IPS-18a (cell line): Measurements from ENCODE around the gene KANK2.
"Not testable (repeated sequence)": the region's sequence is repeated elsewhere in the genome, so short reads cannot be mapped to it uniquely, and the experiment has no call there.

Source experiments
- H3K27ac ChIP-seq: one replicate; pipeline ENCODE4 v1.5.1; 2013; ENCODE audit warnings: low read length
- H3K27me3 ChIP-seq: one replicate; pipeline ENCODE4 v1.6.1; 2013; ENCODE audit warnings: mild to moderate bottlenecking, low read length; ENCODE audit not compliant: control insufficient read depth, insufficient read depth
- H3K36me3 ChIP-seq: one replicate; pipeline ENCODE4 v1.6.1; 2013; ENCODE audit warnings: low read depth, low read length; ENCODE audit not compliant: control insufficient read depth
- H3K4me1 ChIP-seq: one replicate; pipeline ENCODE4 v1.6.1; 2013; ENCODE audit warnings: low read depth, low read length; ENCODE audit not compliant: control insufficient read depth
- H3K4me3 ChIP-seq: one replicate; pipeline ENCODE4 v1.5.1; 2013; ENCODE audit warnings: low read length
- H3K9ac ChIP-seq: one replicate; pipeline ENCODE4 v1.6.1; 2013; ENCODE audit warnings: mild to moderate bottlenecking, low read length, moderate library complexity
- H3K9me3 ChIP-seq: one replicate; pipeline ENCODE4 v1.6.1; 2013; ENCODE audit warnings: low read depth, low read length; ENCODE audit not compliant: control insufficient read depth

The KANK2 gene

DNA sequence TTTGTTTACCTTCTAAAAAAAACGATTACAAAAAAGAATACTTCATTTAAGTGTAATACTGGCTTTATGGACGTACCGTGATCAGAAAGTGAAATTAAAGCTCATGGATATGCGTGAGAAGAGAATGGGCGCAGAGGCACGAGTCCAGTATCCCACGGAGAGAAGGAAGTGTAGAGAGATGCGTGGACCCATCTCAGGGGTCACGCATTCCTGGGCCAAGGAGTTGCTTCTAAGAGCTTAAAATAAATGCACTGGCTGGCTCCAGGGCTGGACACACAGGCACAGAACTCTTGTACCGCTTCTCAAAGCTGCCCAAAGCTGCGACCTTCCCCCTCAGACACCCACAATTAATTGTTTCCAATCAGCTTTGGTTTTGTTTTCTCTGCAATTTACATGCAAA, 33.0 kb downstream of the KANK2 start:
- Histone ChIP-seq H3K4me3 (no peak overlapping the region), H3K27me3 (no peaks in the 10 kb centered on the region), H3K27ac (no peak overlapping the region), H3K9me3 (no peaks in the 10 kb centered on the region), H3K36me3 (peaks cover 4% of the 10 kb centered on the region), H3K4me1 (no peaks in the 10 kb centered on the region), H3K9ac (no peak overlapping the region)

DNA sequence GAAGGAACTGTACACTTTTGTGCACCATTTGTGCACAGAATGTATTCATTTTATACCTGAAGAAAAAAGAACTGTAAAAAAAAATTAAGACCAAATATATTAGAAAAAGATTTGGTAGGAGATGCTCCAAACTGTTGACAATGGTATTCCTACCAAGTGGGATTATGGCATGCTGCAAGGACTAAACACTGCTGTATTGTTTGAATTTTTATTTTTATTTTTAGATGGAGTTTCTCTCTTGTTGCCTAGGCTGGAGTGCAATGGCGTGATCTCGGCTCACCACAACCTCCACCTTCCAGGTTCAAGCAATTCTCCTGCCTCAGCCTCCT, 36.9 kb downstream of the KANK2 start:
- not testable (repeated sequence) for H3K9ac ChIP-seq, H3K9me3 ChIP-seq, H3K4me1 ChIP-seq, H3K27me3 ChIP-seq, H3K36me3 ChIP-seq, H3K4me3 ChIP-seq, H3K27ac ChIP-seq

DNA sequence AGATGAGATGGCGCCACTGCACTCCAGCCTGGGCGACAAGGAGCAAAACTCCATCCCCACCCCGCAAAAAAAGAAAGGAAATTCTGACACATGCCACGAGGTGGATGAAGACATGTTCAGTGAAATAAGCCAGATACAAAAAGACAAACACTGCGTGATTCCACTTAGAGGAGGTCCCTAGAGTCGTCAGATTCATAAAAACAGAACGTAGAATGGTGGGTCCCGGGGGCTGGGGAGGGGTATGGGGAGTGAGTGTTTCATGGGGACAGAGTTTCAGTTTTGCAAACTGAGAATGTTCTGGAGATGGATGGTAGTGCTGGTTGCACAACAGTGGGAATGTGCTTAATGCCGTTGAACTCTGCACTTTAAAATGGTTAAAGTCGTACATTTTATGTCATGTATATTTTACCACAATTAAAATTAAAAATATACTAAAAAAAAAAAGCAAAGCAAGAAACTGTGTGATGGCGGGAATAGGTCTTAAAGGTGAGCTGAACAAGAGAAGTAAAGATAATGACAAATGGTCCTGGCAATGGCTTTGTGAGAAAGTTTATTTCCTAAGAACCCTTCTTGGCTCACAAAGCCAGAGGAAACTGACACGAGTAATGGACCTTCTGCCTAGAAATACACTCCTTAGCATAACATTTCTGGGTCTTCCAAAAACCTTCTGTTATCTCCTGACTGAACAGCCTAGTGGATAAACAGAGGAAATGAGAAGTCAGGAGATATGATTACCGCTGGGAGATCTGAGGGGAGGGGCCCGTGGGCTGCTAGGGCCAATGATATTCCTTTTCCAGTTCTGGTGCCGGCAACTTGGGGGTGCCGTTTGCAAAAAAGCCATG, 37.5 kb downstream of the KANK2 start:
- Histone ChIP-seq H3K4me3 (no peak overlapping the region), H3K4me1 (no peaks in the 10 kb centered on the region), H3K27me3 (no peaks in the 10 kb centered on the region), H3K27ac (no peak overlapping the region), H3K36me3 (no peaks in the 10 kb centered on the region), H3K9ac (no peak overlapping the region), H3K9me3 (no peaks in the 10 kb centered on the region)

DNA sequence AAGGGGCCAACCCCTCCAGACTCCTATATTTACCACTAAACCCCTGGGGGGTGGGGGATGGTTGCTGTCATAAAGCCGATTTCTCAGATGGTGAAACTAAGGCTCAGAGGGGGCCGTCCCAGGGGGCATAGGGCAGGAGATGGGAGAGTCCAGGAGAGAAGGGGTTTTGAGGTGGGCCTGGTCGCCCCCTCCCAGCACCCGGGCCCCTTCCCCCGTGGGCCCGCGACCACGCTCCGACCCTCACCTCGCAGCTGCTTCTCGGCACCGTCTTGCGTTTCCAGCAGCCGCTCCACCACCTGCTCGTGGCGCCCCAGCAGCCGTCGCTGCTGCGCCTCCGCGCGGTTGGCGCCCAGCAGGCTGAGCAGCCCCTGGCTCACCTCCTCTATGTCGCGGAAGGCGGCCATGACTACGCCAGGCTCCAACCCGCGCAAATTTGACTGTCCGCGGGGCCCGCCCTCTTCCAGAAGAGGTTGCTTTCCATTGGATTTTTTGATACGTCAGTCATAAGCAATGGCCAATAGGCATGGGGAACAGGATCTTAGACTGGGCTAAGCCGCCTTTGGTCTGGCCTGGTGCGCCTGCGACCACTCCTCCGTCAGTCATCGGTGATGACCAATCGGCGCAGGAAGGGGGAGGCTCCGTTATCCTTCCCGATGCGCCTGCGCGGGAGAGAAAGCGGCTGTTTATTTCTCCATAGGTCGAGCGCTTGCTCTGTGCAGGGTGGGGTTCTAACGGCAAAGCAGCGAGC, 41.8 kb downstream of the KANK2 start, which contains the start of gene SPC24:
Gene SPC24 (minus strand): TSS at position 410 of the 748 bp plus-strand sequence. CDS start 6 bp downstream, at position 404.
- no peak within 1 kb of the TSS for H3K27ac ChIP-seq
- peaks cover 4% of the 10 kb centered on the region for H3K4me1 ChIP-seq
- H3K9ac ChIP-seq: peak within 1 kb of the TSS; percentile 87
- H3K27me3 ChIP-seq: no peaks in the 10 kb centered on the region
- H3K4me3 ChIP-seq: peak within 1 kb of the TSS; percentile 73
- H3K36me3 ChIP-seq: no peaks in the 10 kb centered on the region
- no peaks in the 10 kb centered on the region for H3K9me3 ChIP-seq

DNA sequence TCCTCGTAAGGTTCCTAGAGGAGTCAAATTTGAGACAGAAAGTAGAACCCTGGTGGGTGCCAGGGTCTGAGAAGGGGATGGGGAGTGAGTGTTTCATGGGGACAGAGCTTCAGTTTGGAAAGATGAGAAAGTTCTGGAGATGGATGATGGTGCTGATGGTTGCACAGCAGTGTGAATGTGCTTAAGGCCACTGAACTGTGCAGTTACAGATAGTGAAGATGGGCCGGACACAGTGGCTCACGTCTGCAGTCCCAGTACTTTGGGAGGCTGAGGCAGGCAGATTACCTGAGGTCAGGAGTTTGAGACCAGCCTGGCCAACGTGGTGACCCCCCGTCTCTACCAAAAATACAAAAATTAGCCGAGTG, 42.7 kb downstream of the KANK2 start:
- no peaks in the 10 kb centered on the region for H3K9me3 ChIP-seq
- H3K4me1 ChIP-seq: peaks cover 4% of the 10 kb centered on the region
- H3K4me3 ChIP-seq: peak overlapping the region; percentile 73
- H3K27ac ChIP-seq: no peak overlapping the region
- H3K27me3 ChIP-seq: no peaks in the 10 kb centered on the region
- peak overlapping the region; percentile 87 for H3K9ac ChIP-seq
- H3K36me3 ChIP-seq: no peaks in the 10 kb centered on the region

DNA sequence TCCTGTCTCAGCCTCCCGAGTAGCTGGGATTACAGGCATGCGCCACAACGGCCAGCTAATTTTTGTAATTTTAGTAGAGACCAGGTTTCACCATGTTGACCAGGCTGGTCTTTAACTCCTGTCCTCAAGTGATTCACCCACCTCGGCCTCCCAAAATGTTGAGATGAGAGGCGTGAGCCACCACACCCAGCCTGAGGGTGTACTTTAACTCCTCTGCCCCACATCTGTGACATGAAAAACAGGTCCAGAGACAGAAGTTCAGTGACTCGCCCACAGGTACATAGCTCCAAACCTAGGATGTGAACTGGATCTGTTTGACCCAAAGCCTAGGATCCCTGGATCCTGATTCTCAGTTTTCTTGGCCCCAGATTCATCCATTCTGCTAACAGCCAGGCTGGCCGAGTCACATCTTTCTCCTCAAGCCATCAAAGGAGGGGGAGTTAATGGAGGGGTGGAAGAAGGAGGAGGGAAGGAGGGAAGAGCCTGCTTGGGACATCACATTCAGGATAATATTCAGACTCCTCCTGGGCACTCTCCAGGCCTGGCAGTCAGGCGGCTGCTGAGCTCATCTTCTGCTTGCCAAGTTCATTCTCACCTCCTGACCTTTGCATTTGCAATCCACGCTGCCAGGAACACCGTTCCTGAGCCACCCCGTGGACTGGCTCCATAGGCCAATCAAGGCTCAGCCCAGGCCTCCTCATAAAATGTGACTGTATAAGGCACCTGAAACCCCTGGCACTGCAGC, 44.9 kb downstream of the KANK2 start:
- Histone ChIP-seq H3K27ac (no peak overlapping the region), H3K9ac (no peak overlapping the region), H3K4me3 (no peak overlapping the region), H3K27me3 (no peaks in the 10 kb centered on the region), H3K36me3 (peaks cover 7% of the 10 kb centered on the region), H3K9me3 (no peaks in the 10 kb centered on the region), H3K4me1 (peaks cover 4% of the 10 kb centered on the region)

DNA sequence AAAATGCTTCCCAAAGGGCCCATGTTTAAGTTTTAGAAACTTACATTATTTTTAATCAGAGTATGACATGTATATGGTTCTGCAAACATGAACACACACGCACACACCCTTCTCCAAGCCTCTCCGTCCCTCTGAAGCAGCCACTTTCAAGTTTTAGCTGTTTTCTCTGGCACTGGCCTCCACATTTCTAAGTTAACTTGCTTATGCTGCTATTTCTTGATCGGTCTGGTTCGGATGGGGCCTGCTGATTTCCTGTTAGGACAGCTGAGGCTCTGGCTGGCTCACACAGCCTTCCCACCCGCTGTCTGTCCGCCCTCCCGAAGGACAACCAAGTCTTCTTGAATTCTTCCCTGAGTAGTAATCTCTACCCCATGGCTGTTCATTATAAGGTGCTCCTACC, 46.2 kb downstream of the KANK2 start:
- Histone ChIP-seq H3K36me3 (peaks cover 14% of the 10 kb centered on the region), H3K27ac (no peak overlapping the region), H3K4me1 (peaks cover 4% of the 10 kb centered on the region), H3K4me3 (no peak overlapping the region), H3K27me3 (no peaks in the 10 kb centered on the region), H3K9me3 (no peaks in the 10 kb centered on the region), H3K9ac (no peak overlapping the region)

DNA sequence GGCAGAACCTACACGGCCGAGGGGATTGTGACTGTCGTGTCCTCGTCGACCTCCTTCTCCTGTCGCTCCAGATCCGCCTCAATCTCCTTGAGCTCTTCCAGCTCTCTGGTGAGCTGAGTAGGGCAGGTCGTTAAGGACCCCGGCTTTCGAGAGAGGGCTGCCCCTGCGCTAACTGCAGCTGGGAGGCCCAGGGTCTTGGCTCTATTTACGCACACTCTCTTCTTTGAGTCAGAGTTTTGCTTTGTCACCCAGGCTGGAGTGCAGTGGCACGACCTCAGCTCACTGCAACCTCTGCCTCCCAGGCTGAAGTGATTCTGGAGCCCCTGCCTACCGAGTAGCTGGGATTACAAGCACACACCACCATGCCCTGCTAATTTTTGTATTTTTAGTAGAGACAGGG, 49.3 kb downstream of the KANK2 start:
- Histone ChIP-seq H3K4me3 (no peak overlapping the region), H3K36me3 (peaks cover 22% of the 10 kb centered on the region), H3K27me3 (no peaks in the 10 kb centered on the region), H3K27ac (no peak overlapping the region), H3K9me3 (no peaks in the 10 kb centered on the region), H3K4me1 (peaks cover 6% of the 10 kb centered on the region), H3K9ac (no peak overlapping the region)

DNA sequence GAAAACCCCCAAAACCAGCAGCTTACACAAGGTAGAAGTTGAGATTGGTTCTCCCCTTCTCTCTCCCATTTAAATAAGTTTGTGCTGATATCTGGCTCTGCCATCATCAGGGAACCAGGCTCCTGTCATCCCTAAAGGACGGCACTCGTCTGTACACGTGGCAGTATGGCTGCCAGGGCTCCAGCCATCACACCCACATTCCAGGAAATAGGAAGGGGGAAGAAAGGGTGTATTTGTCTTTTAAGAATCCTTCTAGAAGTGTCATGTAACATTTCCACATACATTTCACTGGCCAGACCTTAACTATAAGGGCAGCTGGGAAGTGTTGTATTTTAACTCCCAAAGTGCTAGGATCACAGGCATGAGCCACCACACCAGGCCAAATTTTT, 51.8 kb downstream of the KANK2 start:
- no peaks in the 10 kb centered on the region for H3K27me3 ChIP-seq
- H3K4me1 ChIP-seq: peaks cover 18% of the 10 kb centered on the region
- H3K4me3 ChIP-seq: no peak overlapping the region
- H3K9me3 ChIP-seq: no peaks in the 10 kb centered on the region
- peaks cover 22% of the 10 kb centered on the region for H3K36me3 ChIP-seq
- no peak overlapping the region for H3K27ac ChIP-seq
- no peak overlapping the region for H3K9ac ChIP-seq

DNA sequence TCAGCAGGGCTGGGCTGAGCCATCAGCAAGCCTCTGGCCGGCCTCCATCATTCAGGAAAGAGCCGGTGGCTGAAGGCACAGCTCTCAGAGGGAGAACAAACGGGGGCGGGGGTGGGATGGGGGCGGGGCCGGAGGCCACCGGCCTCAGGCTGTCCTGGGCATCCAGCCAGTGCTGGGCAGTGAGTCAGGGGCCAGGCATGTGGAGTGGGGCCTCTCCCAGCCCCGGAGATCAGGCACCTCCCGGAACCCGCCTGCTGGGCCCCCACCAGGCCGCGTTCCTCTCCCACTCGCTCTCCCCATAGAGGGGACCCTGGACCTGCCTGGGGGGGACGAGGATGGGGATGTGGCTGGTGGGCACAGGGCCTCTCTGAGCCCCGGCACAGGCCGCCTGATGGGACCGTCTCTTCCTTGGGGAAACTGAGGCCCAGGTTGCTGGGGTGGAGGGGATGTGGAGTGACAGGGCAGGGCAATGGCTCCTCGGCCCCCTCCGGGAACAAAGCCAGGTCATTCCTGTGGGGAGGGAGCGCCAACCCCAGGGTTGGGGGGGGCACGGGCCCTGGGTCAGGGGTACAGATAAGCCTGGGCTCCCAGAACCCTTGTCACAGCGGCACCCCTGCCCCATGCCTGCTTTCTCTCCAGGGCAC, 54.7 kb downstream of the KANK2 start:
- Histone ChIP-seq H3K9me3 (no peaks in the 10 kb centered on the region), H3K4me3 (peak overlapping the region; percentile 24), H3K27me3 (no peaks in the 10 kb centered on the region), H3K36me3 (peaks cover 16% of the 10 kb centered on the region), H3K9ac (peak overlapping the region; percentile 45), H3K4me1 (peaks cover 21% of the 10 kb centered on the region), H3K27ac (no peak overlapping the region)

DNA sequence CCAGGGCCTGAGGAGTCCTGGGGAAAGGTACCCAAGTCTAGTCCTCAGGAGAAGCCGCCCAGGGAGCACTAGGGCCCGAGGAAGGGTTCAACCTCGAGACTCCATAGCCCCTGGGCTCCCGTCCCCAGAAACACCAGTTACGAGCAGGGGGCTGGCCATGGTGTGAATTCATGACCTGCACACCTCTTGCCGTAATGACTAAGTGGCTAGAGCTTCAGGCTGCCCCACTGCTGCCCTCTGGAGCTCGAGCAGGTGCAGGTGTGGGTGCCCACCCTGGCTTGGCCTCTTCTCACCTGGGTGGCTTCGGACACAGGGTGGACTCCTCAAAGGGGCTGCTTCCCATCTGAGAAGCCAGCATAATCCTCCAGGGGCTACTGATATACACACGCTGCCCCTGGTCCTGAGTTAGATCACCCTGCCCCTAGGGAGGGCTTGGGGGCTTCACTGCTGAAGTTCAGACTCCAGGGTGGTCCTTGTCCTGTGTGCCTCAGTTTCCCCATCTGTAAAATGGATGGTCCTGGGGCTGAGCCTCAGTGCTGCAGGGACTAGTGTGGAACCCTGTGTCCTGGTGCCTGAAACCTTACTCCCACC, 55.3 kb downstream of the KANK2 start:
- H3K27ac ChIP-seq: no peak overlapping the region
- H3K27me3 ChIP-seq: no peaks in the 10 kb centered on the region
- H3K4me1 ChIP-seq: peaks cover 21% of the 10 kb centered on the region
- H3K36me3 ChIP-seq: peaks cover 10% of the 10 kb centered on the region
- H3K4me3 ChIP-seq: no peak overlapping the region
- H3K9ac ChIP-seq: no peak overlapping the region
- no peaks in the 10 kb centered on the region for H3K9me3 ChIP-seq
